GM23248 (cell line): ENCODE data around the gene CACNA1C.

Experiments
- EZH2 ChIP-seq: fragments of 200-600 bp; sonication (generic); IDR thresholded peaks from 2 replicates; pipeline ENCODE4 v1.6.1; 2018; ENCODE audit warnings: antibody characterized with exemption, mild to moderate bottlenecking; ENCODE audit not compliant: insufficient read depth, poor library complexity, severe bottlenecking
- EZH2phosphoT487 ChIP-seq: fragments of 200-600 bp; sonication (generic); IDR thresholded peaks from 2 replicates; pipeline ENCODE4 v1.6.1; 2018; ENCODE audit warnings: antibody characterized with exemption, moderate library complexity, mild to moderate bottlenecking, low read depth; ENCODE audit not compliant: insufficient read depth

DNA sequence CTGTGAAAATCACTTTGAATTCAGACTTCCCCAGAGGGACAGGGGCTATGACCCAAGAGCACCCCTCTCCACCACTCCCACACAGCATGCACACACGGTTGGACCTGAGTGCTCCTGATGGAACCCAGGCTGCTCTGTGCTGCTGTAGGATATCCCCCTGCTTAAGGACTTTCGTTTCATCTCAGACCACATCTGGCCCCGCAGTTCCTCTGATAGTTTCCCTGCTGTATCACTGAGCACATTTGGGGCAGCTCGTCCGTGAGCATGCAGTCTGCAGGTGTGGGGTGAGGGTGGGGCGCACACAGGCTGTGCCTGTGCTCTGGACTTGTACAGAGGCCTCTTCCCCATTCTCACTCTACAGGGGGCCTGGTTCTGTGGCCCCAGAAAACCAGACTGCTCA lies 396.8 kb downstream of the CACNA1C start:
- TF ChIP-seq EZH2phosphoT487 = no peak
- no peak for TF ChIP-seq EZH2
